ENCODE data around the gene CNOT10.
"Not testable (repeated sequence)": the region's sequence is repeated elsewhere in the genome, so short reads cannot be mapped to it uniquely, and the experiment has no call there.

Gene CNOT10

GRCh38 chr3:32698506-32698905 lies 13.5 kb downstream of the CNOT10 start:
- no peak for DNase-seq

- DNase-seq: no peak
Observed at GRCh38 chr3:32699429-32699828, 14.4 kb downstream of the CNOT10 start.

- no peak for DNase-seq
Observed at GRCh38 chr3:32700244-32700643, 15.3 kb downstream of the CNOT10 start.

GRCh38 chr3:32703491-32703972 lies 18.5 kb downstream of the CNOT10 start:
- no peak for DNase-seq

GRCh38 chr3:32705232-32705631 lies 20.2 kb downstream of the CNOT10 start:
- DNase-seq: no peak

GRCh38 chr3:32706348-32707025 lies 21.5 kb downstream of the CNOT10 start:
- no peak for DNase-seq

- DNase-seq: no peak
Observed at GRCh38 chr3:32707026-32707370, 22.0 kb downstream of the CNOT10 start.

GRCh38 chr3:32708672-32709283 lies 23.8 kb downstream of the CNOT10 start:
- no peak for DNase-seq

- DNase-seq: no peak
Observed at GRCh38 chr3:32709346-32709745, 24.4 kb downstream of the CNOT10 start.

GRCh38 chr3:32712506-32713055 lies 27.6 kb downstream of the CNOT10 start:
- DNase-seq: no peak

- DNase-seq: no peak
Observed at GRCh38 chr3:32713181-32713580, 28.2 kb downstream of the CNOT10 start.

- DNase-seq: no peak
Observed at GRCh38 chr3:32719335-32719734, 34.3 kb downstream of the CNOT10 start.

- DNase-seq: no peak
Observed at GRCh38 chr3:32719931-32720330, 34.9 kb downstream of the CNOT10 start.

GRCh38 chr3:32725721-32726120 lies 40.7 kb downstream of the CNOT10 start:
- no peak for DNase-seq

GRCh38 chr3:32733631-32734229 lies 48.7 kb downstream of the CNOT10 start:
- DNase-seq: no peak

- no peak for DNase-seq
Observed at GRCh38 chr3:32734756-32735155, 49.8 kb downstream of the CNOT10 start.

- not testable (repeated sequence) for DNase-seq
Observed at GRCh38 chr3:32743470-32743869, 58.5 kb downstream of the CNOT10 start.

GRCh38 chr3:32743934-32744333 lies 58.9 kb downstream of the CNOT10 start:
- no peak for DNase-seq

- DNase-seq: no peak
Observed at GRCh38 chr3:32751377-32751776, 66.4 kb downstream of the CNOT10 start.

- DNase-seq: no peak
Observed at GRCh38 chr3:32755761-32756160, 70.8 kb downstream of the CNOT10 start.

- DNase-seq: no peak
Observed at GRCh38 chr3:32757618-32758374, 72.8 kb downstream of the CNOT10 start.

GRCh38 chr3:32758375-32758753 lies 73.4 kb downstream of the CNOT10 start:
- no peak for DNase-seq

- no peak for DNase-seq
Observed at GRCh38 chr3:32759342-32759741, 74.4 kb downstream of the CNOT10 start.
